WTC11 (cell line): ENCODE measurements around the gene TRIM44. TPM values are rescaled to one million over a fixed set of nuclear protein-coding genes. Genes with fewer than 3 reads are reported as not detected.

Source experiments
- ATF1 ChIP-seq: sonication (generic); formaldehyde crosslinking; IDR thresholded peaks from 2 replicates; pipeline ENCODE4 v1.8.1; 2023; ENCODE audit warnings: mild to moderate bottlenecking, moderate library complexity, missing genetic modification reagents
- CREM ChIP-seq: sonication (generic); formaldehyde crosslinking; IDR thresholded peaks from 2 replicates; pipeline ENCODE4 v1.8.1; 2022; ENCODE audit warnings: mild to moderate bottlenecking, missing genetic modification reagents, moderate library complexity
- ELF4 ChIP-seq: sonication (generic); formaldehyde crosslinking; IDR thresholded peaks from 2 replicates; pipeline ENCODE4 v1.8.1; 2022; ENCODE audit warnings: low read depth, mild to moderate bottlenecking, moderate library complexity, missing genetic modification reagents
- ESRRA ChIP-seq: sonication (generic); formaldehyde crosslinking; IDR thresholded peaks from 2 replicates; pipeline ENCODE4 v1.8.1; 2022; ENCODE audit warnings: mild to moderate bottlenecking, missing genetic modification reagents, borderline replicate concordance
- GABPB1 ChIP-seq: sonication (generic); formaldehyde crosslinking; IDR thresholded peaks from 2 replicates; pipeline ENCODE4 v1.8.1; 2023; ENCODE audit warnings: mild to moderate bottlenecking, missing genetic modification reagents
- GTF2I ChIP-seq: fragments of 250-450 bp; sonication (Bioruptor Pico); conservative IDR thresholded peaks from 2 replicates; pipeline ENCODE4 v1.4.0; 2021; ENCODE audit warnings: mild to moderate bottlenecking
- NR1H2 ChIP-seq: sonication (generic); formaldehyde crosslinking; IDR thresholded peaks from 2 replicates; pipeline ENCODE4 v1.9.0; 2021; ENCODE audit warnings: mild to moderate bottlenecking, moderate library complexity, missing genetic modification reagents
- NR3C1 ChIP-seq: sonication (generic); formaldehyde crosslinking; conservative IDR thresholded peaks from 2 replicates; pipeline ENCODE4 v1.8.1; 2023; ENCODE audit warnings: low read depth, mild to moderate bottlenecking, missing genetic modification reagents
- PRRX2 ChIP-seq: fragments of 250-450 bp; sonication (Bioruptor Pico); IDR thresholded peaks from 2 replicates; pipeline ENCODE4 v1.8.0; 2021; ENCODE audit warnings: mild to moderate bottlenecking
- RORB ChIP-seq: fragments of 250-450 bp; sonication (Bioruptor Pico); IDR thresholded peaks from 2 replicates; pipeline ENCODE4 v1.9.0; 2021; ENCODE audit warnings: mild to moderate bottlenecking
- STAT6 ChIP-seq: sonication (generic); formaldehyde crosslinking; conservative IDR thresholded peaks from 2 replicates; pipeline ENCODE4 v1.8.1; 2023; ENCODE audit warnings: mild to moderate bottlenecking, low read depth, missing genetic modification reagents, moderate library complexity
- TP53 ChIP-seq: sonication (generic); formaldehyde crosslinking; IDR thresholded peaks from 2 replicates; pipeline ENCODE4 v1.8.1; 2023; ENCODE audit warnings: mild to moderate bottlenecking, missing genetic modification reagents
- ZBTB21 ChIP-seq: sonication (generic); formaldehyde crosslinking; IDR thresholded peaks from 2 replicates; pipeline ENCODE4 v1.8.1; 2023; ENCODE audit warnings: mild to moderate bottlenecking, missing genetic modification reagents, borderline replicate concordance
- ZNF121 ChIP-seq: sonication (generic); formaldehyde crosslinking; IDR thresholded peaks from 2 replicates; pipeline ENCODE4 v1.8.0; 2023; ENCODE audit warnings: missing genetic modification reagents
- ZNF232 ChIP-seq: sonication (generic); formaldehyde crosslinking; IDR thresholded peaks from 2 replicates; pipeline ENCODE4 v1.8.0; 2022; ENCODE audit warnings: mild to moderate bottlenecking, missing genetic modification reagents
- ZNF396 ChIP-seq: fragments of 250-450 bp; sonication (Bioruptor Pico); IDR thresholded peaks from 2 replicates; pipeline ENCODE4 v1.8.0; 2021; ENCODE audit warnings: mild to moderate bottlenecking, moderate library complexity, borderline replicate concordance
- ZNF423 ChIP-seq: fragments of 250-450 bp; sonication (Bioruptor Pico); IDR thresholded peaks from 2 replicates; pipeline ENCODE4 v2.1.2; 2022; ENCODE audit warnings: mild to moderate bottlenecking, moderate library complexity
- ZNF425 ChIP-seq: fragments of 250-450 bp; sonication (Bioruptor Pico); conservative IDR thresholded peaks from 2 replicates; pipeline ENCODE4 v1.9.0; 2021; ENCODE audit warnings: mild to moderate bottlenecking
- total RNA-seq: library from RNA; stranded (reverse); gene quantifications from 3 replicates; pipeline ENCODE4 v1.2.3, GENCODE V29; 2021
- TF ChIP-seq, protein P1 (sequence below): sonication (generic); formaldehyde crosslinking; IDR thresholded peaks from 2 replicates; pipeline ENCODE4 v1.8.1; 2023; ENCODE audit warnings: mild to moderate bottlenecking, moderate library complexity, missing genetic modification reagents
- TF ChIP-seq, protein P2 (sequence below): sonication (generic); formaldehyde crosslinking; IDR thresholded peaks from 2 replicates; pipeline ENCODE4 v1.8.1; 2022; ENCODE audit warnings: mild to moderate bottlenecking, missing genetic modification reagents, moderate library complexity, borderline replicate concordance
- TF ChIP-seq, protein P3 (sequence below): fragments of 250-450 bp; sonication (Bioruptor Pico); IDR thresholded peaks from 2 replicates; pipeline ENCODE4 v2.1.2; 2022; ENCODE audit warnings: mild to moderate bottlenecking, moderate library complexity
- TF ChIP-seq, protein P4 (sequence below): sonication (generic); formaldehyde crosslinking; IDR thresholded peaks from 2 replicates; pipeline ENCODE4 v1.8.0; 2022; ENCODE audit warnings: mild to moderate bottlenecking, missing genetic modification reagents
- TF ChIP-seq, protein P5 (sequence below): sonication (generic); formaldehyde crosslinking; IDR thresholded peaks from 2 replicates; pipeline ENCODE4 v1.8.0; 2023; ENCODE audit warnings: mild to moderate bottlenecking, missing genetic modification reagents
- TF ChIP-seq, protein P6 (sequence below): fragments of 250-450 bp; sonication (Bioruptor Pico); IDR thresholded peaks from 2 replicates; pipeline ENCODE4 v1.9.0; 2021; ENCODE audit warnings: mild to moderate bottlenecking
- TF ChIP-seq, protein P7 (sequence below): sonication (generic); formaldehyde crosslinking; conservative IDR thresholded peaks from 2 replicates; pipeline ENCODE4 v1.8.1; 2022; ENCODE audit warnings: mild to moderate bottlenecking, missing genetic modification reagents

The TRIM44 gene
- total RNA-seq, 1 experiment from 2014 or later, result 27.4 TPM

- peak; percentile 73; the same call in 1 of the 2 replicates for TF ChIP-seq STAT6 (CRISPR knock-in tag)
- TF ChIP-seq, protein P1, sequence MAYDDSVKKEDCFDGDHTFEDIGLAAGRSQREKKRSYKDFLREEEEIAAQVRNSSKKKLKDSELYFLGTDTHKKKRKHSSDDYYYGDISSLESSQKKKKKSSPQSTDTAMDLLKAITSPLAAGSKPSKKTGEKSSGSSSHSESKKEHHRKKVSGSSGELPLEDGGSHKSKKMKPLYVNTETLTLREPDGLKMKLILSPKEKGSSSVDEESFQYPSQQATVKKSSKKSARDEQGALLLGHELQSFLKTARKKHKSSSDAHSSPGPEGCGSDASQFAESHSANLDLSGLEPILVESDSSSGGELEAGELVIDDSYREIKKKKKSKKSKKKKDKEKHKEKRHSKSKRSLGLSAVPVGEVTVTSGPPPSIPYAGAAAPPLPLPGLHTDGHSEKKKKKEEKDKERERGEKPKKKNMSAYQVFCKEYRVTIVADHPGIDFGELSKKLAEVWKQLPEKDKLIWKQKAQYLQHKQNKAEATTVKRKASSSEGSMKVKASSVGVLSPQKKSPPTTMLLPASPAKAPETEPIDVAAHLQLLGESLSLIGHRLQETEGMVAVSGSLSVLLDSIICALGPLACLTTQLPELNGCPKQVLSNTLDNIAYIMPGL, result peak; percentile 89
- peak; percentile 90 for TF ChIP-seq GABPB1 (CRISPR knock-in tag)
- peak; percentile 99 for TF ChIP-seq ESRRA (CRISPR knock-in tag)
- TF ChIP-seq ZNF396 (CRISPR knock-in tag), result no peak; the same call in 1 of the 2 replicates
- no peak for TF ChIP-seq GTF2I (CRISPR knock-in tag)
- peak; percentile 98 for TF ChIP-seq ELF4 (CRISPR knock-in tag)
- peak; percentile 100 for TF ChIP-seq TP53 (CRISPR knock-in tag)
- TF ChIP-seq ZBTB21 (CRISPR knock-in tag), result peak; percentile 97
- TF ChIP-seq, protein P2, sequence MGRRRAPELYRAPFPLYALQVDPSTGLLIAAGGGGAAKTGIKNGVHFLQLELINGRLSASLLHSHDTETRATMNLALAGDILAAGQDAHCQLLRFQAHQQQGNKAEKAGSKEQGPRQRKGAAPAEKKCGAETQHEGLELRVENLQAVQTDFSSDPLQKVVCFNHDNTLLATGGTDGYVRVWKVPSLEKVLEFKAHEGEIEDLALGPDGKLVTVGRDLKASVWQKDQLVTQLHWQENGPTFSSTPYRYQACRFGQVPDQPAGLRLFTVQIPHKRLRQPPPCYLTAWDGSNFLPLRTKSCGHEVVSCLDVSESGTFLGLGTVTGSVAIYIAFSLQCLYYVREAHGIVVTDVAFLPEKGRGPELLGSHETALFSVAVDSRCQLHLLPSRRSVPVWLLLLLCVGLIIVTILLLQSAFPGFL (CRISPR knock-in tag), result peak; percentile 98
- peak; percentile 92 for TF ChIP-seq CREM (CRISPR knock-in tag)
- TF ChIP-seq, protein P3, sequence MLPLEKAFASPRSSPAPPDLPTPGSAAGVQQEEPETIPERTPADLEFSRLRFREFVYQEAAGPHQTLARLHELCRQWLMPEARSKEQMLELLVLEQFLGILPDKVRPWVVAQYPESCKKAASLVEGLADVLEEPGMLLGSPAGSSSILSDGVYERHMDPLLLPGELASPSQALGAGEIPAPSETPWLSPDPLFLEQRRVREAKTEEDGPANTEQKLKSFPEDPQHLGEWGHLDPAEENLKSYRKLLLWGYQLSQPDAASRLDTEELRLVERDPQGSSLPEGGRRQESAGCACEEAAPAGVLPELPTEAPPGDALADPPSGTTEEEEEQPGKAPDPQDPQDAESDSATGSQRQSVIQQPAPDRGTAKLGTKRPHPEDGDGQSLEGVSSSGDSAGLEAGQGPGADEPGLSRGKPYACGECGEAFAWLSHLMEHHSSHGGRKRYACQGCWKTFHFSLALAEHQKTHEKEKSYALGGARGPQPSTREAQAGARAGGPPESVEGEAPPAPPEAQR (CRISPR knock-in tag), result no peak
- TF ChIP-seq, protein P4, sequence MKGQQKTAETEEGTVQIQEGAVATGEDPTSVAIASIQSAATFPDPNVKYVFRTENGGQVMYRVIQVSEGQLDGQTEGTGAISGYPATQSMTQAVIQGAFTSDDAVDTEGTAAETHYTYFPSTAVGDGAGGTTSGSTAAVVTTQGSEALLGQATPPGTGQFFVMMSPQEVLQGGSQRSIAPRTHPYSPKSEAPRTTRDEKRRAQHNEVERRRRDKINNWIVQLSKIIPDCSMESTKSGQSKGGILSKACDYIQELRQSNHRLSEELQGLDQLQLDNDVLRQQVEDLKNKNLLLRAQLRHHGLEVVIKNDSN (CRISPR knock-in tag), result peak; percentile 92
- TF ChIP-seq, protein P5, sequence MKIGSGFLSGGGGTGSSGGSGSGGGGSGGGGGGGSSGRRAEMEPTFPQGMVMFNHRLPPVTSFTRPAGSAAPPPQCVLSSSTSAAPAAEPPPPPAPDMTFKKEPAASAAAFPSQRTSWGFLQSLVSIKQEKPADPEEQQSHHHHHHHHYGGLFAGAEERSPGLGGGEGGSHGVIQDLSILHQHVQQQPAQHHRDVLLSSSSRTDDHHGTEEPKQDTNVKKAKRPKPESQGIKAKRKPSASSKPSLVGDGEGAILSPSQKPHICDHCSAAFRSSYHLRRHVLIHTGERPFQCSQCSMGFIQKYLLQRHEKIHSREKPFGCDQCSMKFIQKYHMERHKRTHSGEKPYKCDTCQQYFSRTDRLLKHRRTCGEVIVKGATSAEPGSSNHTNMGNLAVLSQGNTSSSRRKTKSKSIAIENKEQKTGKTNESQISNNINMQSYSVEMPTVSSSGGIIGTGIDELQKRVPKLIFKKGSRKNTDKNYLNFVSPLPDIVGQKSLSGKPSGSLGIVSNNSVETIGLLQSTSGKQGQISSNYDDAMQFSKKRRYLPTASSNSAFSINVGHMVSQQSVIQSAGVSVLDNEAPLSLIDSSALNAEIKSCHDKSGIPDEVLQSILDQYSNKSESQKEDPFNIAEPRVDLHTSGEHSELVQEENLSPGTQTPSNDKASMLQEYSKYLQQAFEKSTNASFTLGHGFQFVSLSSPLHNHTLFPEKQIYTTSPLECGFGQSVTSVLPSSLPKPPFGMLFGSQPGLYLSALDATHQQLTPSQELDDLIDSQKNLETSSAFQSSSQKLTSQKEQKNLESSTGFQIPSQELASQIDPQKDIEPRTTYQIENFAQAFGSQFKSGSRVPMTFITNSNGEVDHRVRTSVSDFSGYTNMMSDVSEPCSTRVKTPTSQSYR (CRISPR knock-in tag), result peak; percentile 99
- peak; percentile 95 for TF ChIP-seq NR3C1 (CRISPR knock-in tag)
- TF ChIP-seq, protein P6, sequence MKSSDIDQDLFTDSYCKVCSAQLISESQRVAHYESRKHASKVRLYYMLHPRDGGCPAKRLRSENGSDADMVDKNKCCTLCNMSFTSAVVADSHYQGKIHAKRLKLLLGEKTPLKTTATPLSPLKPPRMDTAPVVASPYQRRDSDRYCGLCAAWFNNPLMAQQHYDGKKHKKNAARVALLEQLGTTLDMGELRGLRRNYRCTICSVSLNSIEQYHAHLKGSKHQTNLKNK (CRISPR knock-in tag), result no peak
- 0 out of 2 replicates have a peak, but pooled peaks have one; percentile 17 for TF ChIP-seq ZNF423 (CRISPR knock-in tag)
- TF ChIP-seq, protein P7, sequence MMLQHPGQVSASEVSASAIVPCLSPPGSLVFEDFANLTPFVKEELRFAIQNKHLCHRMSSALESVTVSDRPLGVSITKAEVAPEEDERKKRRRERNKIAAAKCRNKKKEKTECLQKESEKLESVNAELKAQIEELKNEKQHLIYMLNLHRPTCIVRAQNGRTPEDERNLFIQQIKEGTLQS (CRISPR knock-in tag), result peak; percentile 97
- peak; percentile 90 for TF ChIP-seq ZNF121
- peak; percentile 98 for TF ChIP-seq NR1H2 (CRISPR knock-in tag)
- no peak for TF ChIP-seq PRRX2
- TF ChIP-seq RORB, result no peak
- peak; percentile 99 for TF ChIP-seq ATF1 (CRISPR knock-in tag)
- TF ChIP-seq ZNF232 (CRISPR knock-in tag), result peak; percentile 99
- no peak for TF ChIP-seq ZNF425 (CRISPR knock-in tag)
Measured at GRCh38 chr11:35662649-35663407, at the start of gene TRIM44 (continued).
